SK-N-SH treated with all-trans-retinoic acid at 6 μM for 48 hours (cell line): ENCODE data around the gene ARHGAP12.

Experiments used
- ATAC-seq: fragments of 200-7000 bp; cut with Tn5 transposase; 3 replicates; pipeline ENCODE4 v1.9.1; 2020; ENCODE audit warnings: mild to moderate bottlenecking, moderate library complexity
- ARNTL ChIP-seq: fragments of 450-650 bp; formaldehyde crosslinking; IDR thresholded peaks from 2 replicates; pipeline ENCODE4 v1.5.0; 2020; ENCODE audit warnings: low read depth, mild to moderate bottlenecking, moderate library complexity, borderline replicate concordance
- BACH2 ChIP-seq: fragments of 250-450 bp; sonication (Bioruptor Pico); IDR thresholded peaks from 2 replicates; pipeline ENCODE4 v1.9.0; 2021; ENCODE audit warnings: mild to moderate bottlenecking, borderline replicate concordance
- ESRRG ChIP-seq: fragments of 250-450 bp; sonication (Bioruptor Pico); IDR thresholded peaks from 2 replicates; pipeline ENCODE4 v1.6.1; 2021; ENCODE audit warnings: mild to moderate bottlenecking
- GLIS3 ChIP-seq: fragments of 250-450 bp; sonication (Bioruptor Pico); IDR thresholded peaks from 2 replicates; pipeline ENCODE4 v1.5.0; 2020; ENCODE audit warnings: mild to moderate bottlenecking, moderate library complexity
- ISL1 ChIP-seq: fragments of 250-450 bp; sonication (Bioruptor Pico); IDR thresholded peaks from 2 replicates; pipeline ENCODE4 v2.1.2; 2022; ENCODE audit warnings: mild to moderate bottlenecking, moderate library complexity
- OSR1 ChIP-seq: fragments of 250-450 bp; sonication (Bioruptor Pico); IDR thresholded peaks from 2 replicates; pipeline ENCODE4 v1.8.0; 2022; ENCODE audit warnings: moderate library complexity, mild to moderate bottlenecking, inconsistent platforms
- PATZ1 ChIP-seq: fragments of 250-450 bp; sonication (Bioruptor Pico); IDR thresholded peaks from 2 replicates; pipeline ENCODE4 v1.8.0; 2020; ENCODE audit warnings: mild to moderate bottlenecking, moderate library complexity, borderline replicate concordance
- POU6F1 ChIP-seq: fragments of 250-450 bp; sonication (Bioruptor Pico); IDR thresholded peaks from 2 replicates; pipeline ENCODE4 v1.8.0; 2021; ENCODE audit warnings: low read depth, mild to moderate bottlenecking, moderate library complexity, borderline replicate concordance
- PPARA ChIP-seq: fragments of 250-450 bp; sonication (Bioruptor Pico); IDR thresholded peaks from 2 replicates; pipeline ENCODE4 v1.5.0; 2020; ENCODE audit warnings: mild to moderate bottlenecking, borderline replicate concordance
- SNAI2 ChIP-seq: fragments of 250-450 bp; sonication (Bioruptor Pico); IDR thresholded peaks from 2 replicates; pipeline ENCODE4 v1.5.0; 2020; ENCODE audit warnings: mild to moderate bottlenecking, moderate library complexity
- TCF4 ChIP-seq: fragments of 250-450 bp; sonication (Bioruptor Pico); IDR thresholded peaks from 2 replicates; pipeline ENCODE4 v1.8.0; 2021; ENCODE audit warnings: mild to moderate bottlenecking, moderate library complexity, borderline replicate concordance
- ZFP3 ChIP-seq: fragments of 250-450 bp; sonication (Bioruptor Pico); IDR thresholded peaks from 2 replicates; pipeline ENCODE4 v1.5.0; 2020; ENCODE audit warnings: mild to moderate bottlenecking, moderate library complexity
- ZNF70 ChIP-seq: fragments of 450-650 bp; formaldehyde crosslinking; IDR thresholded peaks from 2 replicates; pipeline ENCODE4 v1.5.0; 2020; ENCODE audit warnings: mild to moderate bottlenecking, moderate library complexity
- ZNF8 ChIP-seq: fragments of 450-650 bp; formaldehyde crosslinking; IDR thresholded peaks from 2 replicates; pipeline ENCODE4 v1.5.0; 2020; ENCODE audit warnings: mild to moderate bottlenecking, moderate library complexity
- TF ChIP-seq, protein P1 (sequence below): fragments of 250-450 bp; sonication (Bioruptor Pico); IDR thresholded peaks from 2 replicates; pipeline ENCODE4 v1.5.1; 2021; ENCODE audit warnings: mild to moderate bottlenecking, moderate library complexity
- TF ChIP-seq, protein P2 (sequence below): fragments of 250-450 bp; sonication (Bioruptor Pico); IDR thresholded peaks from 2 replicates; pipeline ENCODE4 v1.5.0; 2020; ENCODE audit warnings: mild to moderate bottlenecking, moderate library complexity
- TF ChIP-seq, protein P3 (sequence below): fragments of 250-450 bp; sonication (Bioruptor Pico); IDR thresholded peaks from 2 replicates; pipeline ENCODE4 v1.5.1; 2020; ENCODE audit warnings: low read depth, mild to moderate bottlenecking, moderate library complexity

Gene ARHGAP12

DNA sequence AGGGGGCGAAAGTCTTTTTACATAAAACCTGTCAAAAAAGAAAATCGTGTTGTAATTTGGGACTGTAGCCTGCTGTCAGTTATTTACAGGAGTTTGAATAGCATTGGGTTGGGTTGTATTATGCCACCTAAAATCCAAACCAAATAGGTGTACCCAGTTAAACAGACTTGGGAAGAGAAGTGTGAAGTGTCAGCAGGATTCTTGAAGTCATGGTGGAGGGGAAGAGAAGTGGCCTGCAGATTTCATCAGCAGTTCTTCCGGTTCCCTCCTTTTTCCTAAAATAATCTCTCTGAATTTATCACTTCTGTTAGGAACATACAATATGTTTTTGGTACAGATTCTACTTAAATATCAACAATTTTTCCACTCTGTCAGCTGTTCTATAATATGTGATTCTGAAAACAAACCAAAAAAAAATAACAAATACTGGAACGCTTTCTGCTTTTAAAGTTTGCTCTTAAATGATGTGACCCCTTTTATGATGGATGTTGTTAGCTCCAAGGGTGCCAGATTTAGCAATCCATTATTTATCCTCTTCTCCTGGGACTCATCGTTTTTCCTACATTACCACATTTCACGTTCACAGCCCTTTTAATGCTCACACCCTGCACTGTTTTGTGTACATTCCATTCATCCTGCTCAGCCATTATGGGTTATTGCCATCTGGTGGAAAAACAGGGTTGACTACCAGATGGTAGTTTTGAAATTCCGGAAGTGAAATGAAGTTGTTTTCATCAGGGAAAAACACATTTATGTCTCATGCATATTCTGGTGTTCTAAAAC, 18.7 kb upstream of the ARHGAP12 start:
- ATAC-seq, result peak; percentile 68
- peak; percentile 30; the same call in 1 of the 2 replicates for TF ChIP-seq ISL1 (CRISPR knock-in tag)
- no peak for TF ChIP-seq ARNTL (CRISPR knock-in tag)

- TF ChIP-seq TCF4 (CRISPR knock-in tag) (no peak), PATZ1 (no peak), GLIS3 (CRISPR knock-in tag) (no peak), BACH2 (CRISPR knock-in tag) (no peak), ZNF70 (no peak), ZFP3 (CRISPR knock-in tag) (no peak), OSR1 (CRISPR knock-in tag) (no peak), SNAI2 (no peak), POU6F1 (CRISPR knock-in tag) (no peak), ZNF8 (no peak), ESRRG (CRISPR knock-in tag) (no peak), PPARA (CRISPR knock-in tag) (no peak)
- TF ChIP-seq, protein P1, sequence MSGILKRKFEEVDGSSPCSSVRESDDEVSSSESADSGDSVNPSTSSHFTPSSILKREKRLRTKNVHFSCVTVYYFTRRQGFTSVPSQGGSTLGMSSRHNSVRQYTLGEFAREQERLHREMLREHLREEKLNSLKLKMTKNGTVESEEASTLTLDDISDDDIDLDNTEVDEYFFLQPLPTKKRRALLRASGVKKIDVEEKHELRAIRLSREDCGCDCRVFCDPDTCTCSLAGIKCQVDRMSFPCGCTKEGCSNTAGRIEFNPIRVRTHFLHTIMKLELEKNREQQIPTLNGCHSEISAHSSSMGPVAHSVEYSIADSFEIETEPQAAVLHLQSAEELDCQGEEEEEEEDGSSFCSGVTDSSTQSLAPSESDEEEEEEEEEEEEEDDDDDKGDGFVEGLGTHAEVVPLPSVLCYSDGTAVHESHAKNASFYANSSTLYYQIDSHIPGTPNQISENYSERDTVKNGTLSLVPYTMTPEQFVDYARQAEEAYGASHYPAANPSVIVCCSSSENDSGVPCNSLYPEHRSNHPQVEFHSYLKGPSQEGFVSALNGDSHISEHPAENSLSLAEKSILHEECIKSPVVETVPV (CRISPR knock-in tag), result no peak
- TF ChIP-seq, protein P2, sequence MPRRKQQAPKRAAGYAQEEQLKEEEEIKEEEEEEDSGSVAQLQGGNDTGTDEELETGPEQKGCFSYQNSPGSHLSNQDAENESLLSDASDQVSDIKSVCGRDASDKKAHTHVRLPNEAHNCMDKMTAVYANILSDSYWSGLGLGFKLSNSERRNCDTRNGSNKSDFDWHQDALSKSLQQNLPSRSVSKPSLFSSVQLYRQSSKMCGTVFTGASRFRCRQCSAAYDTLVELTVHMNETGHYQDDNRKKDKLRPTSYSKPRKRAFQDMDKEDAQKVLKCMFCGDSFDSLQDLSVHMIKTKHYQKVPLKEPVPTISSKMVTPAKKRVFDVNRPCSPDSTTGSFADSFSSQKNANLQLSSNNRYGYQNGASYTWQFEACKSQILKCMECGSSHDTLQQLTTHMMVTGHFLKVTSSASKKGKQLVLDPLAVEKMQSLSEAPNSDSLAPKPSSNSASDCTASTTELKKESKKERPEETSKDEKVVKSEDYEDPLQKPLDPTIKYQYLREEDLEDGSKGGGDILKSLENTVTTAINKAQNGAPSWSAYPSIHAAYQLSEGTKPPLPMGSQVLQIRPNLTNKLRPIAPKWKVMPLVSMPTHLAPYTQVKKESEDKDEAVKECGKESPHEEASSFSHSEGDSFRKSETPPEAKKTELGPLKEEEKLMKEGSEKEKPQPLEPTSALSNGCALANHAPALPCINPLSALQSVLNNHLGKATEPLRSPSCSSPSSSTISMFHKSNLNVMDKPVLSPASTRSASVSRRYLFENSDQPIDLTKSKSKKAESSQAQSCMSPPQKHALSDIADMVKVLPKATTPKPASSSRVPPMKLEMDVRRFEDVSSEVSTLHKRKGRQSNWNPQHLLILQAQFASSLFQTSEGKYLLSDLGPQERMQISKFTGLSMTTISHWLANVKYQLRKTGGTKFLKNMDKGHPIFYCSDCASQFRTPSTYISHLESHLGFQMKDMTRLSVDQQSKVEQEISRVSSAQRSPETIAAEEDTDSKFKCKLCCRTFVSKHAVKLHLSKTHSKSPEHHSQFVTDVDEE (CRISPR knock-in tag), result no peak
- TF ChIP-seq, protein P3, sequence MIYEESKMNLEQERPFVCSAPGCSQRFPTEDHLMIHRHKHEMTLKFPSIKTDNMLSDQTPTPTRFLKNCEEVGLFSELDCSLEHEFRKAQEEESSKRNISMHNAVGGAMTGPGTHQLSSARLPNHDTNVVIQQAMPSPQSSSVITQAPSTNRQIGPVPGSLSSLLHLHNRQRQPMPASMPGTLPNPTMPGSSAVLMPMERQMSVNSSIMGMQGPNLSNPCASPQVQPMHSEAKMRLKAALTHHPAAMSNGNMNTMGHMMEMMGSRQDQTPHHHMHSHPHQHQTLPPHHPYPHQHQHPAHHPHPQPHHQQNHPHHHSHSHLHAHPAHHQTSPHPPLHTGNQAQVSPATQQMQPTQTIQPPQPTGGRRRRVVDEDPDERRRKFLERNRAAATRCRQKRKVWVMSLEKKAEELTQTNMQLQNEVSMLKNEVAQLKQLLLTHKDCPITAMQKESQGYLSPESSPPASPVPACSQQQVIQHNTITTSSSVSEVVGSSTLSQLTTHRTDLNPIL (CRISPR knock-in tag), result no peak
- TF ChIP-seq, all 23 proteins: peak for 0
These were observed 16.8 kb upstream of the ARHGAP12 start for GRCh38 chr10:31945392-31945791.

DNA sequence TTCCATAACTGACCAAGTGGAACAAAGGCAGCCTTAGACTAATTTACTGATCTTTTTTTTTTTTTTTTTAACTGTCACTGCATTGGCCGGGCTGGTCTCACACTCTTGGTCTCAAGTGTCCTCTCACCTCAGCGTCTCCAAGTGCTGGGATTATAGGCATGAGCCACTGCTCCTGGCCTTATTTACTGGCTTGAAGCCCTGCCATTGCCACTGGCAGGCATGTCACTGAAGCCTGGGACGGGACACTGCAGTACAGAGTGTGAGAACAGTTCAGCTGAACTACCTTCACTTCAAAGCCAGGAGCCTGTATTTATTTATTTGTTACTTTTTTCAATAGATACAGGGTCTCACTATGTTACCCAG, 15.4 kb upstream of the ARHGAP12 start:
- peak; percentile 5; the same call in 1 of the 3 replicates for ATAC-seq
- TF ChIP-seq, protein P2 (CRISPR knock-in tag), result no peak
- TF ChIP-seq GLIS3 (CRISPR knock-in tag) (no peak), ZFP3 (CRISPR knock-in tag) (no peak), ZNF8 (no peak), ZNF70 (no peak)
- TF ChIP-seq, protein P1 (CRISPR knock-in tag), result no peak
- TF ChIP-seq, protein P3 (CRISPR knock-in tag), result no peak
- TF ChIP-seq, all 23 proteins: peak for 0

More at GRCh38 chr10:31945392-31945791, 16.8 kb upstream of the ARHGAP12 start:
- no peak for ATAC-seq
